GM06990 (cell line): Measurements from ENCODE around the gene ERC2.

Experiments used
- DNase-seq: peaks from one replicate; pipeline ENCODE4 v3.0.0-alpha.2; 2011; ENCODE audit not compliant: insufficient read length; ENCODE audit errors: extremely low read depth
- H3K27me3 ChIP-seq: replicated peaks from 2 replicates; pipeline ENCODE4 v1.6.0; 2011; ENCODE audit warnings: low read length; ENCODE audit not compliant: control insufficient read depth, insufficient read depth
- H3K36me3 ChIP-seq: 2 replicates; pipeline ENCODE4 v1.5.1; 2011; ENCODE audit warnings: low read length; ENCODE audit not compliant: control insufficient read depth, insufficient read depth
- H3K4me3 ChIP-seq: replicated peaks from 2 replicates; pipeline ENCODE4 v1.5.1; 2011; ENCODE audit warnings: low read depth, mild to moderate bottlenecking, control low read depth, low read length
- CTCF ChIP-seq: IDR thresholded peaks from 2 replicates; pipeline ENCODE4 v1.5.1; 2011; ENCODE audit warnings: low read length, control low read depth, mild to moderate bottlenecking, inconsistent platforms; ENCODE audit not compliant: insufficient read depth, poor library complexity, severe bottlenecking

ERC2 gene

GRCh38 chr3:55554634-55555425, 913.4 kb downstream of the ERC2 start:
- TF ChIP-seq CTCF: no peak
- DNase-seq: no peak
- no peaks in the 10 kb centered on the region for H3K36me3 ChIP-seq
- H3K27me3 ChIP-seq: no peaks in the 10 kb centered on the region; the same call in 1 of the 2 replicates
- H3K4me3 ChIP-seq: no peak overlapping the region

GRCh38 chr3:55551644-55552043, 916.6 kb downstream of the ERC2 start:
- no peak for TF ChIP-seq CTCF
- no peak for DNase-seq
- no peak overlapping the region for H3K4me3 ChIP-seq
- H3K36me3 ChIP-seq: no peaks in the 10 kb centered on the region
- no peaks in the 10 kb centered on the region; the same call in 1 of the 2 replicates for H3K27me3 ChIP-seq

- TF ChIP-seq CTCF: no peak
- H3K4me3 ChIP-seq: no peak overlapping the region
- DNase-seq: no peak
- no peaks in the 10 kb centered on the region for H3K27me3 ChIP-seq
- no peaks in the 10 kb centered on the region for H3K36me3 ChIP-seq
Observed at GRCh38 chr3:55549177-55549576, 919.1 kb downstream of the ERC2 start.

- H3K4me3 ChIP-seq: no peak overlapping the region
- H3K27me3 ChIP-seq: no peaks in the 10 kb centered on the region
- no peak for TF ChIP-seq CTCF
- no peaks in the 10 kb centered on the region for H3K36me3 ChIP-seq
- no peak for DNase-seq
Observed at GRCh38 chr3:55546866-55547669, 921.2 kb downstream of the ERC2 start.

GRCh38 chr3:55545995-55546394, 922.3 kb downstream of the ERC2 start:
- TF ChIP-seq CTCF: no peak

More at GRCh38 chr3:55545995-55546394, 922.3 kb downstream of the ERC2 start:
- Histone ChIP-seq H3K27me3 (no peaks in the 10 kb centered on the region), H3K4me3 (no peak overlapping the region), H3K36me3 (no peaks in the 10 kb centered on the region)
- DNase-seq: no peak
